Stimulated activated CD4-positive, alpha-beta T cell treated with anti-CD3 and anti-CD28 coated beads, Interleukin-1b, Interleukin-23, amount 100 ng/mL, for 4 hours (primary cell): ENCODE data around the gene RTTN.
"Not testable (repeated sequence)": the region's sequence is repeated elsewhere in the genome, so short reads cannot be mapped to it uniquely, and the experiment has no call there.

Experiments used
- DNase-seq, 2 donors: peaks; one replicate each; pipeline ENCODE4 v3.0.0-alpha.2; 2020; ENCODE audit warnings: low read depth in 2 of 2

Gene RTTN, protein sequence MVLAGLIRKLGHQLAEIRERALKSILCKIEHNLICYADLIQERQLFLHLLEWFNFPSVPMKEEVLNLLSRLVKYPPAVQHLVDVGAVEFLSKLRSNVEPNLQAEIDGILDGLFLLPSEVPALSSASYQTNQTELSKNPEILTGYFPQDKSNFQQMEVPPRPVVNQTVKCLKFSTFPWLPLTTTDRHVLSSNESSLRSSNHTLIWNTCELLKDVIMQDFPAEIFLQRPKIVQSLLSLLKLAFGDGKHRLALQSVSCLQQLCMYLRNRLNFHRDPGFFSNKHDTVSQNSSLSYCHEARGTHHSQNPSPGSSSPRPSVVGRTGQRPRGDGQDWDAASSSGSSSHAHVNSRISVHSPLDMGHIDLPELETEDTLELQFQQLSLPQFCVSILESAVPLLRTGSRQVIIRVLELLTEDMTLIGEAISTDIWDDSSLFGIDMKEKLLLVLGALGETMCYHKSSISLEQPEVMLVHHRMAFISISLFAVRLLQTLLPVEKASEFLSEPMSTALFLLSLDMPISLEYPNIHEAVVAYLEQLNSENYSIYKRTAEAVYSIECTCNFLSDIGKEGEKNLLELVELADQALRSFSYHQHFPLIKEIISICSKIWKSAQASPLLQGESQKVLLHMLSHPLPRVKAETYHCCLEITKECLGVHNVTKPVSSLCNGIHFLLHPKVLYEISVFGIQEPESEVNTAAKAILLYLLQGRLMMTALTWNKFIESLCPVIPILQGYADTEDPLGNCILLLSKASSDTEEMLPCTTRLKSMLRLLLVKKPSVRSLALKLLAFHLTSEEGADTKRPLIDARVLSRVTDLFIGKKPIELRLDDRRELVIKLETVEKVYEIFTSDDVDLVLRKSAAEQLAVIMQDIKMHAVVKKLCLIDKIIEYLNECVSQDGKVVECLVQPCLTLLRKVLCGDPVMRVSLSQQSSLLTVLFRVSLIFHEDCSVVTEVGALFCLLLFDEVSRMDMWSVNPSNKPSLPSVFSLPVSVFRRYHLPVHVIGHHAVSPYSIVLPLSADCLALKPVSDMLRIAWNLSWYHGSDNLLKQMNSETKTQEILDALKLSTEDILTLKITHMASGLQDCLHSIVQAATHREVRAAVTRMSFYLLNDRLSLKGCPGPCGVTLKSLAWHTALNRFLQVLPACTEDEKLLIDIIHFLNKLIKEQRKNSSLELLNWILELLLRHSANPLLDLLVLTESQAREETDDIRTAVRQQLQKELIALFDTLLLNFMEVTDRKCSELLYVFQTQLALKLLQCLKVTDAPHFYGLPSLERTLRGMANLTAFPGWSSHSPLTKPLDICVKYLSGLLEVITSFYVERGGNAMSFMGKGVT (N-terminal part only)

GRCh38 chr18:70205421-70206397, at the start of gene RTTN:
TSS of gene RTTN (minus strand) at chr18:70205687. CDS start at chr18:70205658, 29 bp downstream.
- peak; percentile 85 to 88 for DNase-seq

- no peak for DNase-seq
These were observed 45.3 kb upstream of the RTTN start for GRCh38 chr18:70250781-70251180.

DNA sequence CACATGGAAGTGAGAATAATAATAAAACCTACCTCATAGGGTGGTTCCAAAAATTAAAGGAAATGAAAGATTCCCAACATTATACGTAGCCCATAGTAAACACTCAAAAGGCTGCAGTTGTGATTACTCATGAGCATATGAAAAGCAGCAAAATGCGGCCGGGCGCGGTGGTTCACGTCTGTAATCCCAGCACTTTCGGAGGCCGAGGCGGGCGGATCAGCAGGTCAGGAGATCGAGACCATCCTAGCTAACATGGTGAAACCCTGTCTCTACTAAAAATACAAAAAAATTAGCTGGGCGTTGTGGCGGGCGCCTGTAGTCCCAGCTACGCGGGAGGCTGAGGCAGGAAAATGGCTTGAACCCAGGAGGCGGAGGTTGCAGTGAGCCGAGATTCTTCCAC, 44.4 kb upstream of the RTTN start:
- not testable (repeated sequence) for DNase-seq

DNA sequence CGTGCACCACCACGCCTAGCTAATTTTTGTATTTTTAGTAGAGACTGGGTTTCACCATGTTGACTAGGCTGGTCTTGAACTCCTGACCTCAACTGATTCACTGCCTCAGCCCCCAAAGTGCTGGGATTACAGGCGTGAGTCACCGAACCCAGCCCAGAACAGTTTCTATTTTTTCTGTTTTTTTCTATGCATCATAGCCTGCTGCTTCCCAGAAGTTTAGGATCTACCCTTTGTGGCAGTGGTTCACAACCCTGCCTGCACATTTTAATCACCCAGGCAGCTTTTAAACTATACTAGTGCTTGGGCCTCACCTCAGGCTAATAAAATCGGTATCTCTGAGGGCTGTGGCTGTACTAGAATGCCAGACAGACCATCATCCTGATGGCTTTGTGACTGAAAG, 43.6 kb upstream of the RTTN start:
- no peak for DNase-seq

DNA sequence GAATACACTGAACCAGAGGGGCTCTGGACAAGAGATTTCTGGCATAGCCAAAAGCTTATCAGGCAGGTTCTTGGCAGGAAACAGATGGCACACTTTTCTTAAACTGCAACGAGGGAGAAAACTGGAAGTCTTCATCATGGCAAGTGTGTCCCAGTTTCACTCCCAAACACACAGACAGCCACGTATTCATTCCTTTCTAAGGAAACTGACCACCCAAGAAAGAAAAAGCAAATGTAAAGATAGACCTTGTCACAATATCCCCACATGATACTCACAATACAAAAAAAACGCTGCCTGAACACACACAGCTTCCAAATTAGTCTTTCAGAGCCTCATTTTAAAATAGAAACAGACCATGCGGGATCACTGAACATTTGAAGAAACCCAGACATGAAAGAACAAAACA, 40.6 kb upstream of the RTTN start:
- DNase-seq = no peak

DNA sequence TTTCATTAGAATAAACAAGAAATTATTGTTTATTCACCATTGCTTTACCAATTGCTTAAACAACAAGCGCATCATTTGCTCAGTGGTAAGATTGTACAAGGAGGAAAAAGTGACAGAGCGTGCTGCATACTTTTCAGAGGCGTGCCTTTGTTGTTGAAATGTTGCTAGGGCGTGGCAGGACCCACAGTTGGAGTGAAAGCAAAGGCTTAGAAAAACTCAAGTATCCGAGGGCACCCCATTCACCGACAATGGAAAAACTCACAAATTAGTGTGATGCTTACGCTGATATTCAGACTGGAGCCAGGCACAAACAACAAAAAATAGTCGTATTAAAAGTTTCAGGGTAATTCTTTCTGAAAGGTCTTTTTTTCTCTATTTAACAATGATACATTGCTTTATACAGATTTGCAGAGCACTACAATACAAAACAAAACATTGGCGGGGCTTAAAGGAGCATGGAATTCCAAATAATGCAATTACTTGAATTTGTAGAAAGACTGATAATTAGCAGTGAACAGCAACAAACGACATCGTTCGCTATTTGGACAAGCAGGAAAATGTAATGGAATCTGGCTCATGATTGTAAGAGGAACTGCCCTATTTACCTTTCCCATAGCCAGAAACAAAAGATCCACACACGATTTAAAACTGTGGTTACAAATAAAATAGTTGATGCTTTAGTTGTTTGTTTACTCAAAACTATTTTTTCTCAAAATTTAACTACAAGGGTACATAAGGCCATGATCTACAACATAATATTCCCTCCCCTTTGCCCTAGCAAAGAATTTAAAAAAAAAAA, 37.8 kb upstream of the RTTN start:
- DNase-seq = no peak

GRCh38 chr18:70236921-70237320, 31.4 kb upstream of the RTTN start:
- DNase-seq = not testable (repeated sequence)

DNA sequence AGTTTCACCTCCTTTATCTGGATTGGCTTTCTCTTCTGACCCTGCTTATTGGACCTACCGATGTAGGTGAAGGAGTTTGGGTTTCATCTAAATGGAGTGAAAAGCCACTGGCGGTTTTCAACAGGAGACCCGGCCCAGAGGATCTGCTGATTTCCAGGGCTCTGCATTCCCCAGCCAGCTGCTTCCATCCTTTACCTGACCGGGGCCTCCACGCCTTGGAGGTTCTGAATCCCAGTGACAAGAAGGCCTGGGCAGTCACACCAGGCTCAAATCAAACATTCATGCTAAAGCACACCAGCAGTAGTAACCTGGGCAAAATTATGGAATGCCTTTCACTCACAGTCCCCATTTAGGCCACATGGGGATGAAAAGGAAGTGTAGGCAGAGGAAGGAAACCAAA, 30.0 kb upstream of the RTTN start:
- DNase-seq = no peak

DNA sequence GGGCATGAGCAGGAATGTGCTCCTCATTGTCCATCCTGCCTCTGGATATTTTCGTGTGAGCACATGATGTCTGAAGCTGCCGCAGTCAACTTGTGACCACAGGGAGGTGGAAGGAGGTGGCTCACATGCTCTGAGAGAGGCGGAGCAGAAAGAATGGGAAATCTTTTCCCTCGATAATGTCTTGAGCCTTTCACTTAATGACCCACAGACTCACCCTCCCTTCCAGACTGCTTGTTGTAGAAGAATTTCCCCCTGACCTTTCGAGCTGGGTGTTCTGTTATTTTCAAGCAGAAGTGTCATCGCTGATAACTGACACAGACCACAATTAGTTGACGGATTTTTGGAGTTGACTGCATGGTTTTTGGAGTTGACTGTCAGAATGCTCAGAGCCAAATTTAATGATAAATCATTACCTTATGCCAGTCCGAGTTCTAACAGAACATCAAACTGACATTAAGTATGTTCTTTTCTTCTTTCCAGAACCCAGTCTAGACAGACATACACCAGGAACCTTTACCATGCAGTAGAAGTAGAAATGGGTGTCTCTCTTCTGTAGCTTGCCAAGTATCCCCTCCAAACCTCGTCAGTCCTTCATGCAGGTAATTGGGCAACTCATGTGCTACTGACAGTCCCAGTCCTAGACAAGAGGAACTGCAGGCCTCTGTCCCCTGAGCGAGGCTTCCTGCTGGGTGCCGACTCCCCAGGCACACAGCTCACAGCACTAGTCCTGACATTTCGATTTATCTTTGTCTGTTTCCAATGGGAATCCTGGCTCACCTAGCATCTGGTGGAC, 29.4 kb upstream of the RTTN start:
- no peak for DNase-seq

- no peak for DNase-seq
These were observed 28.5 kb upstream of the RTTN start for GRCh38 chr18:70233974-70234373.

DNA sequence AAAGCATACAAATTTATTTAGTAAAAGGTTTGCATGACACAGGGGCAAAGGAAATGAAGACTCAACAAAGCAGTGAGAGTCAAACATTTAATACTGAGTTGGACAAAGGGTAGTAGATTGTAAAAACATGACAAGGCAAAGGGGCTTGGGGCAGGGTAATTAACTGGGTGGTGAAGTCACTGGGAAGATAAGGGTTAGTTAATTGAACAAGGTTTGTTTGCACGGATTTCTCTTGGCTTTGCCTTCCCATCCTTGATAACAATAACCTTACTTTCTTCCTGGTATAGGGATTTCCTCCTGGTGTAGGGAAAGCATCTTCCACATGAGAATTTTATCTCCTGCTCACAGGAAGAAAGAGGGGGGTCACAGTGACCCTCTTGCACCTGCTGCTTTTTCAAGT, 26.8 kb upstream of the RTTN start:
- DNase-seq = no peak

- DNase-seq = no peak
These were observed 24.2 kb upstream of the RTTN start for GRCh38 chr18:70229639-70230038.

GRCh38 chr18:70228536-70228935, 23.0 kb upstream of the RTTN start:
- no peak for DNase-seq

DNA sequence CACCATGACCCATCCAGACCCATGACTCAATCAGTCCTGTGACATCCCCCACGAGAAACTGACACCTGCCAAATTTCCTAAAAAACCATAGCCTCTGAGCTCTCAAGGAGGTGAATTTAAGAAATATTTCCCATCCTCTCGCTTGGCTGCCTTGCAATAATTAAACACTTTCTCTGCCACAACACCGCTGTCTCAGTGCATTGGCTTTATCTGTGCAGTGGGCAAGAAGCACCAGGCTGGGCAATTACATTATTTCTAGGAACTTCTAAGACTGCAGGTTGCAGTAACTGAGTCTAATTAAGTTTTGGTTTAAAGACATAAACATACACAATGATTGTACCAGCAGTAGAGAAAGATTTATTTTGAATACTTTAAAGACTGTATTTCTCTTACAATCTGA, 22.0 kb upstream of the RTTN start:
- no peak for DNase-seq

- DNase-seq = no peak
These were observed 16.4 kb upstream of the RTTN start for GRCh38 chr18:70221915-70222278.

- no peak for DNase-seq
These were observed 15.8 kb upstream of the RTTN start for GRCh38 chr18:70221156-70221914.

DNA sequence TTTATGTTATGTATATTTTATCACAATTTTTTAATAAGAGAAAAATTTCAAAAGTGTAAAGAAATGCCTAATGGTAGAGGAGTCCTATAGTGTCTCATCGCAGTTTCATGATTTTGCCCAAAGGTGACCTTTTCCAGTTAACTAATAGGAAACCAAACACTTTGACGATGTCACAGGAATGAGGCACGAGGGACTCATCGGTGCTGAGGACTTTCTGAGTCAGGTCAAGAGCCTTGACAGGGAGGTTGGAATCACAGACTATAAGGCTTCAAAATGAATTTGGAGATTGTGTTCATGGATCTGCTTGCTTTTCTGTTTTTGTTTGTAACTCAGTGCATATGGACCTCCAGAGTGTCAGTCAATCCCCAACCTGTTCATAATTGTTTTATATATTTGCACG, 15.1 kb upstream of the RTTN start:
- no peak for DNase-seq

- no peak for DNase-seq
These were observed 14.2 kb upstream of the RTTN start for GRCh38 chr18:70219688-70220087.
